Left ventricle myocardium inferior (tissue), 1 donor: ENCODE results near the gene RBMS1. TPM values are rescaled to one million over a fixed set of nuclear protein-coding genes. Genes with fewer than 3 reads are reported as not detected.

Experiments
- DNase-seq: peaks from one replicate; pipeline ENCODE4 v3.0.0-alpha.2; 2020
- H3K27ac ChIP-seq: fragments of 200-600 bp; replicated peaks from 2 replicates; pipeline ENCODE4 v1.8.0; 2021
- H3K27me3 ChIP-seq: fragments of 200-600 bp; 2 replicates; pipeline ENCODE4 v1.8.0; 2021; ENCODE audit warnings: low read depth
- H3K36me3 ChIP-seq: fragments of 200-600 bp; 2 replicates; pipeline ENCODE4 v1.8.0; 2021
- H3K4me1 ChIP-seq: fragments of 200-600 bp; 2 replicates; pipeline ENCODE4 v1.8.0; 2021
- H3K4me3 ChIP-seq: fragments of 200-600 bp; 2 replicates; pipeline ENCODE4 v1.8.0; 2021; ENCODE audit warnings: mild to moderate bottlenecking, moderate library complexity
- H3K9me3 ChIP-seq: fragments of 200-600 bp; replicated peaks from 2 replicates; pipeline ENCODE4 v1.8.0; 2021
- intact Hi-C: fragments of 100-400 bp; cut with micrococcal nuclease; formaldehyde crosslinking; loops from one replicate; pipeline ENCODE4 v1.11.0; 2022
- total RNA-seq: library from RNA; stranded (reverse); fragmentation: NEBNext Ultra II Directional; extraction: Animal tissue kit (Norgen Biotek cat#: 25700); gene quantifications from one replicate; pipeline ENCODE4 v1.2.1, GENCODE V29; 2021
- TF ChIP-seq, protein P1 (sequence below): fragments of 200-600 bp; IDR thresholded peaks from 2 replicates; pipeline ENCODE4 v1.8.0; 2021; ENCODE audit warnings: antibody characterized with exemption, mild to moderate bottlenecking, borderline replicate concordance
- donor health status: DM: no; HTN: yes; CAD: no; lungs with severe emphysema.

Gene RBMS1
- total RNA-seq, 1 donor from 2014 or later: 56.2 TPM

- TF ChIP-seq, protein P1, sequence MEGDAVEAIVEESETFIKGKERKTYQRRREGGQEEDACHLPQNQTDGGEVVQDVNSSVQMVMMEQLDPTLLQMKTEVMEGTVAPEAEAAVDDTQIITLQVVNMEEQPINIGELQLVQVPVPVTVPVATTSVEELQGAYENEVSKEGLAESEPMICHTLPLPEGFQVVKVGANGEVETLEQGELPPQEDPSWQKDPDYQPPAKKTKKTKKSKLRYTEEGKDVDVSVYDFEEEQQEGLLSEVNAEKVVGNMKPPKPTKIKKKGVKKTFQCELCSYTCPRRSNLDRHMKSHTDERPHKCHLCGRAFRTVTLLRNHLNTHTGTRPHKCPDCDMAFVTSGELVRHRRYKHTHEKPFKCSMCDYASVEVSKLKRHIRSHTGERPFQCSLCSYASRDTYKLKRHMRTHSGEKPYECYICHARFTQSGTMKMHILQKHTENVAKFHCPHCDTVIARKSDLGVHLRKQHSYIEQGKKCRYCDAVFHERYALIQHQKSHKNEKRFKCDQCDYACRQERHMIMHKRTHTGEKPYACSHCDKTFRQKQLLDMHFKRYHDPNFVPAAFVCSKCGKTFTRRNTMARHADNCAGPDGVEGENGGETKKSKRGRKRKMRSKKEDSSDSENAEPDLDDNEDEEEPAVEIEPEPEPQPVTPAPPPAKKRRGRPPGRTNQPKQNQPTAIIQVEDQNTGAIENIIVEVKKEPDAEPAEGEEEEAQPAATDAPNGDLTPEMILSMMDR: no peak
- H3K4me1 ChIP-seq: peaks cover 99% of the 10 kb centered on the region
- no peak for DNase-seq
- H3K27me3 ChIP-seq: no peaks in the 10 kb centered on the region
- intact Hi-C loops: loop anchor here (5.0 kb wide), 1 partner anchor 86 kb away; no protein-coding TSS in a partner anchor
- H3K36me3 ChIP-seq: no peaks in the 10 kb centered on the region
- peak overlapping the region; percentile 81 for H3K27ac ChIP-seq
- H3K4me3 ChIP-seq: no peak overlapping the region
- H3K9me3 ChIP-seq: no peaks in the 10 kb centered on the region
These were observed 157.0 kb downstream of the RBMS1 start for GRCh38 chr2:160336635-160337034.

DNA sequence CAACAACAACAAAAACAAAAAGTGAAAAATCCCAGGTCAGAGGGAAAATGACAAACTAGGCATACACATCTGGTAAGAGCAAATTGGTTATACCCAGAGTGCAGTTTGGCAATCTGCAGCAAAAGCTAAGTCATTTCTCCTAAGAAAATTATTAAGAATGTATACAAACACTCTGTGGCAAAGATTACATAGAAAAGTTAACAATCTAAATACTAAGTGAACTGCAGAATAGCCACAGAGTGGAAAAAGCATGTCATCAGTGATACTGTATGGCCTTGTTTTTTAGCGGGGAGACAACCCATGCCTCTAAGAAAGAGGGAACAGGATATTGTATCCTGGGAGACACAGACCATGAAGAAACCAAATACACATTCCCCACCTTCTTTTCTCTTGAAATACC lies 157.5 kb downstream of the RBMS1 start:
- H3K27me3 ChIP-seq: no peaks in the 10 kb centered on the region
- TF ChIP-seq, protein P1: no peak
- no peaks in the 10 kb centered on the region for H3K9me3 ChIP-seq
- peak overlapping the region; percentile 81 for H3K27ac ChIP-seq
- DNase-seq: no peak
- no peaks in the 10 kb centered on the region for H3K36me3 ChIP-seq
- intact Hi-C loops: loop anchor here (5.0 kb wide), 1 partner anchor 86 kb away; no protein-coding TSS in a partner anchor
- no peak overlapping the region for H3K4me3 ChIP-seq
- peaks cover 99% of the 10 kb centered on the region for H3K4me1 ChIP-seq

DNA sequence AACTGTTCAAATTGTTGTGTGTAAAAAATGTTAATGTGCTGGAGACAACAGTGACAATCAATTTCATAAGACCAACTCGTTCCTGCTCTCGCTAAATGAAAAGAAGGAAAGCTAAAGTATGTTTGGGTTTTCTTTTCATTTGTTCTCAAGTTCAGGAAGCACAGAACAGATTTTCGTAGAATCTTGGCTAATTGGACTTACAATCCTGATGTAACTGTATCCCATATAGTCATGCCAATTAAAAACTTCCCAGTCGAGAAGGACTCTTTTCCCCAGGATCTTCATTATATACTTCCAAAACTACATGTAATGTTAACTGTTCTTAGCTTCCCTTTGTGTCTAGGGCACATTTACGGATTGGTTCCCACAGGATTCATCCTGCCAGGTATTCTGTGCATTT lies 158.2 kb downstream of the RBMS1 start:
- TF ChIP-seq, protein P1: no peak
- Histone ChIP-seq H3K4me1 (peaks cover 100% of the 10 kb centered on the region), H3K27me3 (no peaks in the 10 kb centered on the region), H3K36me3 (no peaks in the 10 kb centered on the region), H3K4me3 (no peak overlapping the region), H3K27ac (peak overlapping the region; percentile 81), H3K9me3 (no peaks in the 10 kb centered on the region)
- intact Hi-C loops: loop anchor here (5.0 kb wide), 1 partner anchor 87 kb away; no protein-coding TSS in a partner anchor
- no peak for DNase-seq

- intact Hi-C loops: no loop called here
- H3K9me3 ChIP-seq: no peaks in the 10 kb centered on the region
- H3K4me3 ChIP-seq: no peak overlapping the region
- peaks cover 100% of the 10 kb centered on the region for H3K4me1 ChIP-seq
- no peaks in the 10 kb centered on the region for H3K27me3 ChIP-seq
- TF ChIP-seq, protein P1: no peak
- H3K36me3 ChIP-seq: no peaks in the 10 kb centered on the region
- peak overlapping the region; percentile 81 for H3K27ac ChIP-seq
- DNase-seq: no peak
These were observed 159.4 kb downstream of the RBMS1 start for GRCh38 chr2:160334028-160334741.

GRCh38 chr2:160333324-160334027 lies 160.1 kb downstream of the RBMS1 start:
- intact Hi-C loops: no loop called here
- Histone ChIP-seq H3K4me3 (no peak overlapping the region), H3K9me3 (no peaks in the 10 kb centered on the region), H3K27ac (peak overlapping the region; percentile 81), H3K27me3 (no peaks in the 10 kb centered on the region), H3K4me1 (peaks cover 100% of the 10 kb centered on the region), H3K36me3 (no peaks in the 10 kb centered on the region)
- no peak for DNase-seq
- TF ChIP-seq, protein P1: no peak
